ENCODE results near the gene PRR5.

PRR5 gene

DNA sequence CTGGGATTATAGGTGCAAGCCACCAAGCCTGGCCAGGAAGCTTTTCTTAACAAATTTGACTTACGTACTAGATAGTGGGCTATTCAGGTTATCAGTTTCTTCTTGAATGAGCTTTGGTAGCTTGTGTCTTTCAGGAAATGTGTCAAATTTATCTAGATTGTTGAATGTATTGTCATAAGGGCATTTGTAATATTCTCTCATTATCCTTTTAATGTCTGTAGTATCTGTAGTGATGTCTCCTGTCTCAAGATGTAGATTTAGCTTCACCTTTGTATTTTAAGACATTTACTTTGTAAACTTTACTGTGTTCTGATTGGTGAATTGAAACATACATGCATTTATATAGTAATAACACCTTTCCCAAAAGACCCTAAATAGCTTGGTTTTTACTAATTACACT, 71.1 kb downstream of the PRR5 start:
- DNase-seq (ENCODE audit: low read depth), result no peak
- H3K4me3 ChIP-seq (ENCODE audit: control insufficient read depth, low read depth, low read length), result no peak overlapping the region
- TF ChIP-seq, protein P1, sequence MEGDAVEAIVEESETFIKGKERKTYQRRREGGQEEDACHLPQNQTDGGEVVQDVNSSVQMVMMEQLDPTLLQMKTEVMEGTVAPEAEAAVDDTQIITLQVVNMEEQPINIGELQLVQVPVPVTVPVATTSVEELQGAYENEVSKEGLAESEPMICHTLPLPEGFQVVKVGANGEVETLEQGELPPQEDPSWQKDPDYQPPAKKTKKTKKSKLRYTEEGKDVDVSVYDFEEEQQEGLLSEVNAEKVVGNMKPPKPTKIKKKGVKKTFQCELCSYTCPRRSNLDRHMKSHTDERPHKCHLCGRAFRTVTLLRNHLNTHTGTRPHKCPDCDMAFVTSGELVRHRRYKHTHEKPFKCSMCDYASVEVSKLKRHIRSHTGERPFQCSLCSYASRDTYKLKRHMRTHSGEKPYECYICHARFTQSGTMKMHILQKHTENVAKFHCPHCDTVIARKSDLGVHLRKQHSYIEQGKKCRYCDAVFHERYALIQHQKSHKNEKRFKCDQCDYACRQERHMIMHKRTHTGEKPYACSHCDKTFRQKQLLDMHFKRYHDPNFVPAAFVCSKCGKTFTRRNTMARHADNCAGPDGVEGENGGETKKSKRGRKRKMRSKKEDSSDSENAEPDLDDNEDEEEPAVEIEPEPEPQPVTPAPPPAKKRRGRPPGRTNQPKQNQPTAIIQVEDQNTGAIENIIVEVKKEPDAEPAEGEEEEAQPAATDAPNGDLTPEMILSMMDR (conservative IDR thresholded peaks at IDR 0.05; ENCODE audit: control insufficient read depth, insufficient read depth, low read depth, low read length), result no peak

DNA sequence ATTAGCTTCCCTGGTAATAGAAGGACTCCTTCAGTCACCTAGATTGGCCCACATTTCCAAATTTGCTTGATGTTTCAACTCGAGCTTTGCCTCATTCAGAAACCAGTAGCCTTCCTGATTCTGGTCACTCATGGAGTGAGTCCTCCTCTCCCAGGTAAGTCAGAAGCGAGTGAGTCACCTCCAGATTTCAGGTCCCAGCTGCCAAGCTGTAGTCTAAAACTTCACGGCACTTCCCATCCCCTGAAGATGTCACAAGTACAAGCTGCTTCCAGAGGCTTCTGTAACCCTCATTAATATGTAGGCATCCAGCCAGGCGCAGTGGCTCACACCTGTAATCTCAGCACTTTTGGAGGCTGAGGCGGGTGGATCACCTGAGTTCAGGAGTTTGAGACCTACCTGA, 73.9 kb downstream of the PRR5 start:
- TF ChIP-seq, protein P1 (conservative IDR thresholded peaks at IDR 0.05; ENCODE audit: control insufficient read depth, insufficient read depth, low read depth, low read length), result no peak
- no peak overlapping the region for H3K4me3 ChIP-seq (ENCODE audit: control insufficient read depth, low read depth, low read length)
- no peak for DNase-seq (ENCODE audit: low read depth)

DNA sequence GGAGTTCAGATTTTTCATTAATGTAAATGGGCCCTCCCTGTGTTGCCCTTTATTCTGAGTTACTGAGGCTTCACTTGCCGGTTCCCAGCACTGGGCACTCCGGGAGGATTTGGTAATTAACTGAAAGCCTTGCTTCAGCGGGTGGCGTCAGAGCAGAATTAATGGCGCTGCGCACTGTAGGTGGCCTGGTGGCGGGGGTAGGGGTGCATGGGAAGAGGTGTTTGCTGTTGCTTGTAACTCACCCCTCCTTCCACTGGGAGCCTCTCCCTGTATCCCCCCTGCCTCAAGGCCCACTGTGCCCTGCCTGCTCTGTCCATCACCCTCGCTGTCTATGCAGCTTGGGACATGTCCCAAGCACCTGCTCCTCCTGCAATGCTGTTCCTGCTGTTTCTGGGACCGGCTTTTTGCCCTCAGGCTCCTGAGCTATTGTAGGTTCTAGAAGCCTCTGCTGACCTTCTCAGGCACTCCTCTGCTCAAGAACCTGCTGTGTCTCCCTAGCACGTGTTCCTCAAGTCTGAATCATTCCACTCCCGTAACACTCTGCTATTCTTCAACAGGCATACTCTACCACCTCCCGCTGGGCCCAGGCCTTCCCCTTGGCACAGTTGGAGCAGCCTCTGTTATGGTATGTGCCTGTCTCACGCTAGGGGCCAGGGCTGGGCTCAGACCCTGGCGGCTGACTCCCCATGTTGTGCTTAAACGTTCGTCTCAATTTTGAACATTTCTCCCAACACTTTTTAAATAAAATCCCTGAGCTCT, 74.8 kb downstream of the PRR5 start:
- H3K4me3 ChIP-seq (ENCODE audit: control insufficient read depth, low read depth, low read length), result no peak overlapping the region
- TF ChIP-seq, protein P1 (conservative IDR thresholded peaks at IDR 0.05; ENCODE audit: control insufficient read depth, insufficient read depth, low read depth, low read length), result no peak
- no peak for DNase-seq (ENCODE audit: low read depth)

DNA sequence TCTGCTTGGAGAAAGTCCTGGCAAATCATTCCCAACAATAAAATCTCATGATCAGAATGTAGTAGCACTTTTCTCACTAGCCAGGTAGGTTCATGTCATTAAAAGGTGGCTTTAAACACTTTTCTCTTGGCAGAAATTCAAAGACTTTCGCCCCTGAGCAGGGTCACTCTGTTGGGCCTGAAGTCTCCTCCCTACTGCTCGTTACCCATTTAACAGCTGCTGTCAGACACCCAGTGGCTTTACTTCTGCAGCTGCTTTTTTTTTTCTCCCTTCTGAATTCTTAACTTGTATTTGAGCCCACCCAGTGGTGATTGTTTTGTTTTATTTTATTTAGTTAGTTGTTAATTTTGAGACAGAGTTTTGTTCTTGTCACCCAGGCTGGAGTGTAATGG, 75.4 kb downstream of the PRR5 start:
- H3K4me3 ChIP-seq (ENCODE audit: control insufficient read depth, low read depth, low read length), result no peak overlapping the region

DNA sequence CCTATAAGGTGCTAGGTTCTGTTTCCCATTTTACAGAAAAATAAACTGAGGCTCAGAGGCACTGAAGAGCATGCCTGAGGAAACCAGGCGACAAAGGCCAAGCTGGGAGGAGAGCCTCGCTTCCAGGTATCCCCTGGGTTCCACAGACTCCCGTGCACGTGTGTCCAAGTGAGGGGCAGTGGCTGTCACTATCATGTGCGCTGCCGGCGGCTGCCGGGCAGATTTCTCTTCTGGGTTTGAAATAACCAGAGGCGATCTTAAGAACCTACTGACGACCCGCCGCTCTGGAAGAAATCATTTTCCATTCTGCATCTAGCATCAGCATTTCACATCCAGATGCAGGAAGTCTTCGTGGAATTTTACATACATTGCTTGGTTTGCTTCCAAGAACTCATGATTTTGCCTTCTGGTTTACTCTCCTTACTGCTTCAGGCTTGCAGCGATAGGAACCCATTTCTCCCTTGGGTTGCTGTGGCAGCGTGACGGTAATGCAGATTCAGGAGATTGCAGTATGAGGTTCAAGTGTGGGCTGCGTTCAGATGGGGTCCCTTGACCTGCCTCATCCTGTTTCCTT, 79.0 kb downstream of the PRR5 start:
- H3K4me3 ChIP-seq (ENCODE audit: control insufficient read depth, low read depth, low read length), result no peak overlapping the region
- DNase-seq (ENCODE audit: low read depth), result no peak
- TF ChIP-seq, protein P1 (conservative IDR thresholded peaks at IDR 0.05; ENCODE audit: control insufficient read depth, insufficient read depth, low read depth, low read length), result no peak

More for the DNA sequence above, 75.4 kb downstream of the PRR5 start:
- DNase-seq (ENCODE audit: low read depth), result no peak
- TF ChIP-seq, protein P1 (conservative IDR thresholded peaks at IDR 0.05; ENCODE audit: control insufficient read depth, insufficient read depth, low read depth, low read length), result no peak

DNA sequence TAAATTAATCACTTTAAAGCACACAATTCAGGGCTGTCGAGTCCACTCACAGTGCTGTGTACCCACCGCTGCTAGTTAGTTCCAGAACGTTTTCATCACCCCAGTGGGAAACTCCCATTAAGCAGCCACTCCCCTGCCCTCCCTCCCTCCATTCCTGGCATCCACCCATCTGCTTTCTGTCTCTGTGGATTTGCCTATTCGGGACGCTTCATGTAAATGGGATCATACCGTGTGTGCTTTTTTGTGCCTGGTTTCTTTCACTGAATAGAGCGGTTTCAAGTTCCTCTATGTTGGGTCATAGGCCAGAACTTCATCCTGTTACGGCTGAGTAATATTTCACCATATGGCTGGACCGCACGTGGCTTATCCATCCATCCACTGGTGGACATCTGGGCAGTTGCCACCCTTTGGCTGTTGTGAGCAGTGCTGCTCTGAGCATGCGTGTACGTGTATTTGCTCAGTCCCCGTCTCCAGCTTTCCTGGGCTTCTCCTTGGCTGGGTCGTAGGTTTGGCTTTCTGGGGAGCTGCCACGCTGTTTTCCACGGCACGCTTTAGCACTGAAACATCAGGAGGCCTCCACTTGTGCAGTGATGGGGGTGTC, 80.5 kb downstream of the PRR5 start:
- DNase-seq (ENCODE audit: low read depth), result peak; percentile 60
- H3K4me3 ChIP-seq (ENCODE audit: control insufficient read depth, low read depth, low read length), result no peak overlapping the region
- TF ChIP-seq, protein P1 (conservative IDR thresholded peaks at IDR 0.05; ENCODE audit: control insufficient read depth, insufficient read depth, low read depth, low read length), result no peak
